GM12878 (cell line): ENCODE results near the gene HYCC2. TPM values are rescaled to one million over a fixed set of nuclear protein-coding genes. Genes with fewer than 3 reads are reported as not detected.

ENCODE experiments used
- ATAC-seq: fragments of 200-7000 bp; cut with Tn5 transposase; 3 replicates; pipeline ENCODE4 v1.9.1; 2020; ENCODE audit warnings: mild to moderate bottlenecking, moderate library complexity
- BruUV-seq: library from RNA; stranded (reverse); fragments of 400-500 nt; replicated peaks from 2 replicates; lab custom pipeline; 2021; lab: Mats Ljungman, UMichigan
- CTCF ChIA-PET: fragments of 300-600 bp; sonication (Branson Sonifier 250); formaldehyde crosslinking; extraction: SDS; loops from one replicate; lab custom pipeline; 2021; ENCODE audit warnings: inconsistent platforms; lab: Yijun Ruan, JAX
- POLR2A ChIA-PET: fragments of 350-600 bp; formaldehyde crosslinking; extraction: SDS; loops from one replicate; lab custom pipeline; 2021; ENCODE audit warnings: inconsistent platforms; lab: Charles Lee
- RAD21 ChIA-PET: fragments of 300-600 bp; sonication (Branson Sonifier 250); formaldehyde crosslinking; loops from one replicate; lab custom pipeline; 2023; ENCODE audit warnings: antibody characterized with exemption; ENCODE audit not compliant: unreplicated experiment; lab: Charles Lee
- SMC1A ChIA-PET: fragments of 300-600 bp; sonication (Branson Sonifier 250); formaldehyde crosslinking; loops from one replicate; lab custom pipeline; 2023; ENCODE audit not compliant: unreplicated experiment, uncharacterized antibody; lab: Charles Lee
- DNase-seq: peaks from one replicate; pipeline ENCODE4 v3.0.0-alpha.2; 2011; ENCODE audit warnings: low read depth, low spot score
- FAIRE-seq: peaks from 3 replicates; lab custom pipeline; 2011; peaks lifted over from hg19 to GRCh38; lab: Jason Lieb, UNC
- H2AFZ ChIP-seq: 2 replicates; pipeline ENCODE4 v1.6.0; 2011; ENCODE audit warnings: low read depth, low read length, control low read depth; ENCODE audit not compliant: control insufficient read depth
- H3K27ac ChIP-seq: 2 replicates; pipeline ENCODE4 v1.5.1; 2011; ENCODE audit warnings: control low read depth; ENCODE audit not compliant: control insufficient read depth, insufficient read depth
- H3K27me3 ChIP-seq, 2 experiments: replicated peaks in 1 of 2; 2 replicates each; pipeline versions ENCODE4 v1.6.0 to v1.6.1; 2011; ENCODE audit warnings: low read length in 1 of 2; ENCODE audit not compliant: control insufficient read depth in 2 of 2, insufficient read depth in 2 of 2
- H3K36me3 ChIP-seq, 2 experiments: 2 replicates each; pipeline ENCODE4 v1.5.1; 2011; ENCODE audit warnings: low read length in 1 of 2; ENCODE audit not compliant: control insufficient read depth in 2 of 2, insufficient read depth in 2 of 2
- H3K4me1 ChIP-seq: 2 replicates; pipeline ENCODE4 v1.6.1; 2011; ENCODE audit warnings: mild to moderate bottlenecking, low read length, moderate library complexity, mixed read lengths; ENCODE audit not compliant: control insufficient read depth, insufficient read depth
- H3K4me2 ChIP-seq: 2 replicates; pipeline ENCODE4 v1.6.0; 2011; ENCODE audit warnings: control low read depth; ENCODE audit not compliant: control insufficient read depth, insufficient read depth
- H3K4me3 ChIP-seq: fragments of 200-600 bp; sonication (generic); 2 replicates; pipeline ENCODE4 v1.5.1; 2016
- H3K79me2 ChIP-seq: 2 replicates; pipeline ENCODE4 v1.6.0; 2011; ENCODE audit warnings: low read length; ENCODE audit not compliant: control insufficient read depth, insufficient read depth
- H3K9ac ChIP-seq: 2 replicates; pipeline ENCODE4 v1.8.0; 2011; ENCODE audit warnings: low read length, control low read depth, mixed read lengths; ENCODE audit not compliant: control insufficient read depth, insufficient read depth
- H3K9me3 ChIP-seq: replicated peaks from 3 replicates; pipeline ENCODE4 v1.5.1; 2011; ENCODE audit warnings: mild to moderate bottlenecking, low read length; ENCODE audit not compliant: control insufficient read depth, insufficient read depth
- H4K20me1 ChIP-seq: 2 replicates; pipeline ENCODE4 v1.6.0; 2011; ENCODE audit not compliant: control insufficient read depth, insufficient read depth
- CBFB ChIP-seq: IDR thresholded peaks from 2 replicates; pipeline ENCODE4 v1.6.1; 2016; ENCODE audit warnings: antibody characterized with exemption, low read depth
- CREM ChIP-seq: IDR thresholded peaks from 2 replicates; pipeline ENCODE4 v1.6.1; 2014; ENCODE audit warnings: antibody characterized with exemption, low read depth
- GABPA ChIP-seq: IDR thresholded peaks from 2 replicates; pipeline ENCODE4 v1.6.1; 2014; ENCODE audit warnings: antibody characterized with exemption, low read depth, mild to moderate bottlenecking, inconsistent platforms
- MEF2A ChIP-seq: IDR thresholded peaks from 2 replicates; pipeline ENCODE4 v1.6.1; 2011; ENCODE audit warnings: low read depth, mild to moderate bottlenecking, low read length, moderate library complexity; ENCODE audit not compliant: insufficient read depth
- MTA2 ChIP-seq: fragments of 450-650 bp; IDR thresholded peaks from 2 replicates; pipeline ENCODE4 v1.6.1; 2016; ENCODE audit warnings: low read depth, mild to moderate bottlenecking, moderate library complexity
- SIN3A ChIP-seq: IDR thresholded peaks from 2 replicates; pipeline ENCODE4 v1.6.1; 2012; ENCODE audit warnings: low read depth, low read length, improper control_type of control experiment
- SRF ChIP-seq, 2 experiments: IDR thresholded peaks; 2 replicates each; pipeline ENCODE4 v1.6.1; 2011; ENCODE audit warnings: low read depth in 2 of 2, low read length in 2 of 2, mild to moderate bottlenecking in 1 of 2, moderate library complexity in 1 of 2
- SUPT20H ChIP-seq: IDR thresholded peaks from 2 replicates; pipeline ENCODE4 v1.6.1; 2011; ENCODE audit warnings: low read depth, mild to moderate bottlenecking, low read length, moderate library complexity, borderline replicate concordance; ENCODE audit not compliant: control insufficient read depth
- ZNF274 ChIP-seq: IDR thresholded peaks from one replicate; pipeline ENCODE4 v1.8.0; 2011; ENCODE audit not compliant: insufficient read length, insufficient read depth
- ZNF622 ChIP-seq: fragments of 450-650 bp; IDR thresholded peaks from 2 replicates; pipeline ENCODE4 v1.6.1; 2017; ENCODE audit warnings: mild to moderate bottlenecking, inconsistent platforms
- WGBS: methylation state at CpG from one replicate; pipeline ENCODE4 v1.1.6; 2016; ENCODE audit warnings: low lambda C conversion rate; ENCODE audit not compliant: insufficient replicate concordance, insufficient coverage; ENCODE audit errors: missing lambda C conversion rate; 5-methylcytosine and 5-hydroxymethylcytosine counted together
- in situ Hi-C: fragments of 300-500 bp; cut with MboI; formaldehyde crosslinking; loops from 9 replicates; pipeline ENCODE4 v1.14.3; 2018; ENCODE audit warnings: mixed read lengths
- intact Hi-C: fragments of 100-400 bp; cut with micrococcal nuclease; formaldehyde crosslinking; loops from one replicate; pipeline ENCODE4 v1.14.2; 2022; ENCODE audit not compliant: unreplicated experiment
- polyA plus RNA-seq, 11 experiments: library from polyadenylated mRNA; depleted of rRNA in 4 of 11; unstranded in 6 of 11; stranded (reverse) in 5 of 11; fragments of >200 nt; fragmentation: Nextera tagmentation in 4 of 11; fragmentation: Illumina TruSeq in 1 of 11; extraction: Ambion mirVana in 4 of 11; extraction: Trizol in 1 of 11; gene quantifications; 1 replicate in 1 of 11; 2 replicates in 10 of 11; pipeline versions ENCODE4 v1.2.1 to v1.2.3, GENCODE V29; 2011 to 2016; ENCODE audit warnings: inconsistent platforms in 2 of 11, missing spikeins in 2 of 11, low read depth in 1 of 11
- total RNA-seq, 4 experiments: library from RNA; depleted of rRNA in 3 of 4; stranded (reverse); fragments of >200 nt in 3 of 4; fragmentation: Illumina TruSeq in 1 of 4; extraction: Trizol in 1 of 4; gene quantifications; 2 replicates each; pipeline versions ENCODE4 v1.2.1 to v1.2.3, GENCODE V29; 2013 to 2021
- TF ChIP-seq, protein P1 (sequence below): fragments of 450-650 bp; IDR thresholded peaks from 2 replicates; pipeline ENCODE4 v1.6.1; 2016; ENCODE audit warnings: mild to moderate bottlenecking
- TF ChIP-seq, protein P2 (sequence below): IDR thresholded peaks from 2 replicates; pipeline ENCODE4 v1.6.1; 2011; ENCODE audit warnings: low read depth, low read length, improper control_type of control experiment, borderline replicate concordance
- TF ChIP-seq, protein P3 (sequence below): IDR thresholded peaks from 2 replicates; pipeline ENCODE4 v1.6.1; 2011; ENCODE audit warnings: low read depth, mild to moderate bottlenecking, low read length, moderate library complexity, borderline replicate concordance; ENCODE audit errors: extremely low read depth
- TF ChIP-seq, protein P4 (sequence below): fragments of 450-650 bp; IDR thresholded peaks from 2 replicates; pipeline ENCODE4 v1.6.1; 2017; ENCODE audit warnings: low read depth, mild to moderate bottlenecking, moderate library complexity
- TF ChIP-seq, protein P5 (sequence below): IDR thresholded peaks from 2 replicates; pipeline ENCODE4 v1.6.1; 2011; ENCODE audit warnings: borderline replicate concordance, low read depth, mild to moderate bottlenecking, moderate library complexity, low read length; ENCODE audit not compliant: insufficient read depth, poor library complexity, severe bottlenecking
- TF ChIP-seq, protein P6 (sequence below): fragments of 450-650 bp; formaldehyde crosslinking; IDR thresholded peaks from 2 replicates; pipeline ENCODE4 v1.5.0; 2022; ENCODE audit warnings: mild to moderate bottlenecking, missing genetic modification characterization

Gene HYCC2
- total and polyA plus RNA-seq, 10 of the 15 experiments (the other 5 are each of a cell fraction or from before 2014, with no cell fraction given): 3.4 to 17.4 (median 8.0) TPM

DNA sequence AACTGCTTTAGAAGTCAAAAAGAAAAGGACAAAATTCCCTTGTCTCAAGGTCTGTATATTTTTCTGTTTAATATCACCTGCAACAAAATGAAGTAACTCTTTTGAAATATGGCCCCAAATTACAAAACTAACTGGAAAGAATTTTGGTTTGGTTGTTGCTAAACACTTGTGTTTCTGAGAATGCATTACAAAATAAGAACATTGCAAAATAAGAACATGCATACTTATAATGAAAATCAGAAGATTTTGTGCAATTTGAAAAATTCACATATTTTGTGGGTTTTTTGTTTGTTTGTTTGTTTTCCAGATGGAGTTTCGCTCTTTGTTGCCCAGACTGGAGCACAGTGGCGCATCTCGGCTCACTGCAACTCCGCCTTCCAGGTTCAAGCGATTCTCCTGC lies 22.1 kb upstream of the HYCC2 start:
- Histone ChIP-seq H3K9me3 (no peaks in the 10 kb centered on the region), H3K27ac (no peak overlapping the region), H3K27me3 (no peaks in the 10 kb centered on the region), H3K79me2 (no peaks in the 10 kb centered on the region), H3K36me3 (no peaks in the 10 kb centered on the region), H3K9ac (no peak overlapping the region), H3K4me3 (no peak overlapping the region), H3K4me1 (no peaks in the 10 kb centered on the region), H4K20me1 (no peaks in the 10 kb centered on the region), H3K4me2 (no peak overlapping the region), H2AFZ (no peak overlapping the region)
- 90% methylated on average over 5 of the region's 5 CpGs for WGBS
- ATAC-seq: no peak
- DNase-seq: no peak
- RAD21 ChIA-PET: no interaction called here
- CTCF ChIA-PET: no interaction called here
- BruUV-seq: no TSS peak
- in situ Hi-C loops: no loop called here
- no peak for FAIRE-seq
- intact Hi-C loops: no loop called here
- POLR2A ChIA-PET: no interaction called here
- SMC1A ChIA-PET: interaction anchor here (1.3 kb wide), 1 partner anchor 64 kb away, joined by 6 read pairs; no protein-coding TSS in a partner anchor
- TF ChIP-seq, protein P1, sequence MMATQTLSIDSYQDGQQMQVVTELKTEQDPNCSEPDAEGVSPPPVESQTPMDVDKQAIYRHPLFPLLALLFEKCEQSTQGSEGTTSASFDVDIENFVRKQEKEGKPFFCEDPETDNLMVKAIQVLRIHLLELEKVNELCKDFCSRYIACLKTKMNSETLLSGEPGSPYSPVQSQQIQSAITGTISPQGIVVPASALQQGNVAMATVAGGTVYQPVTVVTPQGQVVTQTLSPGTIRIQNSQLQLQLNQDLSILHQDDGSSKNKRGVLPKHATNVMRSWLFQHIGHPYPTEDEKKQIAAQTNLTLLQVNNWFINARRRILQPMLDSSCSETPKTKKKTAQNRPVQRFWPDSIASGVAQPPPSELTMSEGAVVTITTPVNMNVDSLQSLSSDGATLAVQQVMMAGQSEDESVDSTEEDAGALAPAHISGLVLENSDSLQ: no peak
- no peak for TF ChIP-seq CREM
- TF ChIP-seq, protein P2, sequence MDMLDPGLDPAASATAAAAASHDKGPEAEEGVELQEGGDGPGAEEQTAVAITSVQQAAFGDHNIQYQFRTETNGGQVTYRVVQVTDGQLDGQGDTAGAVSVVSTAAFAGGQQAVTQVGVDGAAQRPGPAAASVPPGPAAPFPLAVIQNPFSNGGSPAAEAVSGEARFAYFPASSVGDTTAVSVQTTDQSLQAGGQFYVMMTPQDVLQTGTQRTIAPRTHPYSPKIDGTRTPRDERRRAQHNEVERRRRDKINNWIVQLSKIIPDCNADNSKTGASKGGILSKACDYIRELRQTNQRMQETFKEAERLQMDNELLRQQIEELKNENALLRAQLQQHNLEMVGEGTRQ: no peak
- TF ChIP-seq SUPT20H: no peak
- no peak for TF ChIP-seq SIN3A
- no peak for TF ChIP-seq MTA2
- TF ChIP-seq, protein P3, sequence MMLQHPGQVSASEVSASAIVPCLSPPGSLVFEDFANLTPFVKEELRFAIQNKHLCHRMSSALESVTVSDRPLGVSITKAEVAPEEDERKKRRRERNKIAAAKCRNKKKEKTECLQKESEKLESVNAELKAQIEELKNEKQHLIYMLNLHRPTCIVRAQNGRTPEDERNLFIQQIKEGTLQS: no peak
- TF ChIP-seq ZNF622: no peak
- TF ChIP-seq SRF (IDR thresholded peaks at IDR 0.05; ENCODE audit: low read depth in 2 of 2, low read length in 2 of 2): no peak
- TF ChIP-seq, protein P4, sequence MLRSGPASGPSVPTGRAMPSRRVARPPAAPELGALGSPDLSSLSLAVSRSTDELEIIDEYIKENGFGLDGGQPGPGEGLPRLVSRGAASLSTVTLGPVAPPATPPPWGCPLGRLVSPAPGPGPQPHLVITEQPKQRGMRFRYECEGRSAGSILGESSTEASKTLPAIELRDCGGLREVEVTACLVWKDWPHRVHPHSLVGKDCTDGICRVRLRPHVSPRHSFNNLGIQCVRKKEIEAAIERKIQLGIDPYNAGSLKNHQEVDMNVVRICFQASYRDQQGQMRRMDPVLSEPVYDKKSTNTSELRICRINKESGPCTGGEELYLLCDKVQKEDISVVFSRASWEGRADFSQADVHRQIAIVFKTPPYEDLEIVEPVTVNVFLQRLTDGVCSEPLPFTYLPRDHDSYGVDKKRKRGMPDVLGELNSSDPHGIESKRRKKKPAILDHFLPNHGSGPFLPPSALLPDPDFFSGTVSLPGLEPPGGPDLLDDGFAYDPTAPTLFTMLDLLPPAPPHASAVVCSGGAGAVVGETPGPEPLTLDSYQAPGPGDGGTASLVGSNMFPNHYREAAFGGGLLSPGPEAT: no peak
- TF ChIP-seq ZNF274: no peak
- TF ChIP-seq CBFB: no peak
- TF ChIP-seq, protein P5, sequence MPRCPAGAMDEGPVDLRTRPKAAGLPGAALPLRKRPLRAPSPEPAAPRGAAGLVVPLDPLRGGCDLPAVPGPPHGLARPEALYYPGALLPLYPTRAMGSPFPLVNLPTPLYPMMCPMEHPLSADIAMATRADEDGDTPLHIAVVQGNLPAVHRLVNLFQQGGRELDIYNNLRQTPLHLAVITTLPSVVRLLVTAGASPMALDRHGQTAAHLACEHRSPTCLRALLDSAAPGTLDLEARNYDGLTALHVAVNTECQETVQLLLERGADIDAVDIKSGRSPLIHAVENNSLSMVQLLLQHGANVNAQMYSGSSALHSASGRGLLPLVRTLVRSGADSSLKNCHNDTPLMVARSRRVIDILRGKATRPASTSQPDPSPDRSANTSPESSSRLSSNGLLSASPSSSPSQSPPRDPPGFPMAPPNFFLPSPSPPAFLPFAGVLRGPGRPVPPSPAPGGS: no peak
- TF ChIP-seq, protein P6, sequence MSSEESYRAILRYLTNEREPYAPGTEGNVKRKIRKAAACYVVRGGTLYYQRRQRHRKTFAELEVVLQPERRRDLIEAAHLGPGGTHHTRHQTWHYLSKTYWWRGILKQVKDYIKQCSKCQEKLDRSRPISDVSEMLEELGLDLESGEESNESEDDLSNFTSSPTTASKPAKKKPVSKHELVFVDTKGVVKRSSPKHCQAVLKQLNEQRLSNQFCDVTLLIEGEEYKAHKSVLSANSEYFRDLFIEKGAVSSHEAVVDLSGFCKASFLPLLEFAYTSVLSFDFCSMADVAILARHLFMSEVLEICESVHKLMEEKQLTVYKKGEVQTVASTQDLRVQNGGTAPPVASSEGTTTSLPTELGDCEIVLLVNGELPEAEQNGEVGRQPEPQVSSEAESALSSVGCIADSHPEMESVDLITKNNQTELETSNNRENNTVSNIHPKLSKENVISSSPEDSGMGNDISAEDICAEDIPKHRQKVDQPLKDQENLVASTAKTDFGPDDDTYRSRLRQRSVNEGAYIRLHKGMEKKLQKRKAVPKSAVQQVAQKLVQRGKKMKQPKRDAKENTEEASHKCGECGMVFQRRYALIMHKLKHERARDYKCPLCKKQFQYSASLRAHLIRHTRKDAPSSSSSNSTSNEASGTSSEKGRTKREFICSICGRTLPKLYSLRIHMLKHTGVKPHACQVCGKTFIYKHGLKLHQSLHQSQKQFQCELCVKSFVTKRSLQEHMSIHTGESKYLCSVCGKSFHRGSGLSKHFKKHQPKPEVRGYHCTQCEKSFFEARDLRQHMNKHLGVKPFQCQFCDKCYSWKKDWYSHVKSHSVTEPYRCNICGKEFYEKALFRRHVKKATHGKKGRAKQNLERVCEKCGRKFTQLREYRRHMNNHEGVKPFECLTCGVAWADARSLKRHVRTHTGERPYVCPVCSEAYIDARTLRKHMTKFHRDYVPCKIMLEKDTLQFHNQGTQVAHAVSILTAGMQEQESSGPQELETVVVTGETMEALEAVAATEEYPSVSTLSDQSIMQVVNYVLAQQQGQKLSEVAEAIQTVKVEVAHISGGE (CRISPR knock-in tag): no peak
- TF ChIP-seq GABPA: no peak
- no peak for TF ChIP-seq MEF2A
